Endothelial cell of umbilical vein (primary cell): ENCODE data around the gene TUBGCP4.

Experiments used
- CTCF ChIP-seq, 2 donors: IDR thresholded peaks; 1 replicate in 1 of 2; 2 replicates in 1 of 2; pipeline ENCODE4 v1.5.1; 2011; ENCODE audit warnings: low read length in 2 of 2, mild to moderate bottlenecking in 2 of 2, moderate library complexity in 2 of 2, control low read depth in 1 of 2, inconsistent platforms in 1 of 2, low read depth in 1 of 2; ENCODE audit not compliant: insufficient read depth in 1 of 2; ENCODE audit errors: extremely low read depth in 1 of 2
- EZH2 ChIP-seq: IDR thresholded peaks from 2 replicates; pipeline ENCODE4 v1.6.1; 2012; ENCODE audit warnings: borderline replicate concordance, low read depth, mild to moderate bottlenecking, moderate library complexity, low read length, inconsistent platforms; ENCODE audit not compliant: severe bottlenecking
- GATA2 ChIP-seq: IDR thresholded peaks from 2 replicates; pipeline ENCODE4 v1.7.0; 2011; ENCODE audit warnings: low read depth, mild to moderate bottlenecking, moderate library complexity, mixed read lengths, low read length; ENCODE audit not compliant: insufficient read length, insufficient read depth
- JUN ChIP-seq: IDR thresholded peaks from 2 replicates; pipeline ENCODE4 v1.6.1; 2011; ENCODE audit warnings: borderline replicate concordance, low read depth; ENCODE audit not compliant: insufficient read length, insufficient read depth
- MAX ChIP-seq: IDR thresholded peaks from 2 replicates; pipeline ENCODE4 v1.6.1; 2011; ENCODE audit not compliant: insufficient read depth, insufficient read length
- MYC ChIP-seq: IDR thresholded peaks from one replicate; pipeline ENCODE4 v1.6.1; 2011; ENCODE audit warnings: mild to moderate bottlenecking, low read depth, low read length
- POLR2A ChIP-seq: IDR thresholded peaks from 2 replicates; pipeline ENCODE4 v1.6.1; 2012; ENCODE audit warnings: low read depth, mild to moderate bottlenecking, control low read depth, low read length
- POLR2AphosphoS5 ChIP-seq: IDR thresholded peaks from 2 replicates; pipeline ENCODE4 v1.6.1; 2012; ENCODE audit warnings: low read depth, mild to moderate bottlenecking, control low read depth, low read length, moderate library complexity; ENCODE audit not compliant: insufficient read depth

GRCh38 chr15:43390723-43391122 is 19.8 kb downstream of the TUBGCP4 start:
- TF ChIP-seq POLR2A (no peak), CTCF (IDR thresholded peaks at IDR 0.05; ENCODE audit: extremely low read depth in 1 of 2, insufficient read depth in 1 of 2, low read depth in 1 of 2, low read length in 2 of 2) (no peak), POLR2AphosphoS5 (no peak), EZH2 (no peak), JUN (no peak), GATA2 (no peak), MAX (no peak), MYC (no peak)
